Endothelial cell of umbilical vein (primary cell): ENCODE data around the gene CMSS1. TPM values are rescaled to one million over a fixed set of nuclear protein-coding genes. Genes with fewer than 3 reads are reported as not detected.

Experiments used
- BruUV-seq: library from RNA; stranded (reverse); fragments of 400-500 nt; replicated peaks from 2 replicates; lab custom pipeline; 2021; lab: Mats Ljungman, UMichigan
- CTCF ChIA-PET: fragments of 300-600, 350-600 bp; sonication (Branson Sonifier 250); formaldehyde crosslinking; loops from one replicate; lab custom pipeline; 2021; ENCODE audit warnings: antibody characterized with exemption, inconsistent platforms; lab: Charles Lee
- POLR2A ChIA-PET: fragments of 300-600, 350-600 bp; sonication (Branson Sonifier 250); formaldehyde crosslinking; loops from one replicate; lab custom pipeline; 2021; ENCODE audit warnings: antibody characterized with exemption, inconsistent platforms; lab: Charles Lee
- DNase-seq: peaks from one replicate; pipeline ENCODE4 v3.0.0-alpha.2; 2011; ENCODE audit warnings: low read depth, low spot score
- FAIRE-seq: peaks from 2 replicates; lab custom pipeline; 2011; peaks lifted over from hg19 to GRCh38; lab: Jason Lieb, UNC
- H2AFZ ChIP-seq: 2 replicates; pipeline ENCODE4 v1.6.0; 2012; ENCODE audit warnings: low read depth, low read length, control low read depth, inconsistent platforms
- H3K27ac ChIP-seq: 2 replicates; pipeline ENCODE4 v1.5.1; 2011; ENCODE audit warnings: low read depth, mild to moderate bottlenecking, control low read depth, low read length, moderate library complexity; ENCODE audit not compliant: insufficient read depth
- H3K27me3 ChIP-seq, 2 experiments: 2 replicates each; pipeline versions ENCODE4 v1.6.0 to v1.6.1; 2011; ENCODE audit warnings: low read length in 2 of 2, mixed read lengths in 1 of 2; ENCODE audit not compliant: control insufficient read depth in 2 of 2, insufficient read depth in 2 of 2
- H3K36me3 ChIP-seq, 2 experiments: 2 replicates in 1 of 2; 3 replicates in 1 of 2; pipeline ENCODE4 v1.5.1; 2011; ENCODE audit warnings: low read length in 2 of 2, mild to moderate bottlenecking in 1 of 2, moderate library complexity in 1 of 2; ENCODE audit not compliant: control insufficient read depth in 2 of 2, insufficient read depth in 2 of 2; ENCODE audit errors: extremely low read depth in 1 of 2
- H3K4me1 ChIP-seq: 3 replicates; pipeline ENCODE4 v1.5.1; 2011; ENCODE audit warnings: mild to moderate bottlenecking, low read length; ENCODE audit not compliant: control insufficient read depth, insufficient read depth; ENCODE audit errors: extremely low read depth
- H3K4me2 ChIP-seq: 2 replicates; pipeline ENCODE4 v1.6.1; 2011; ENCODE audit warnings: low read length, control low read depth, mixed read lengths; ENCODE audit not compliant: insufficient read depth
- H3K4me3 ChIP-seq, 3 experiments: fragments of 200-600 bp in 1 of 3; sonication (generic), shearing (Covaris generic) in 1 of 3; replicated peaks in 1 of 3; 2 replicates each; pipeline ENCODE4 v1.5.1; 2011 to 2016; ENCODE audit warnings: control low read depth in 3 of 3, low read length in 3 of 3, mild to moderate bottlenecking in 2 of 3, inconsistent platforms in 1 of 3, low read depth in 1 of 3, moderate library complexity in 1 of 3; ENCODE audit not compliant: insufficient read depth in 1 of 3
- H3K79me2 ChIP-seq: 2 replicates; pipeline ENCODE4 v1.6.0; 2012; ENCODE audit warnings: low read length, inconsistent platforms; ENCODE audit not compliant: control insufficient read depth, insufficient read depth
- H3K9ac ChIP-seq: replicated peaks from 2 replicates; pipeline ENCODE3; 2011; ENCODE audit warnings: low read length, control low read depth; ENCODE audit not compliant: insufficient read depth; ENCODE audit errors: extremely low read depth
- H3K9me1 ChIP-seq: replicated peaks from 3 replicates; pipeline ENCODE4 v1.6.0; 2011; ENCODE audit warnings: mild to moderate bottlenecking, low read length; ENCODE audit not compliant: control insufficient read depth, insufficient read depth; ENCODE audit errors: extremely low read depth
- H3K9me3 ChIP-seq: replicated peaks from 2 replicates; pipeline ENCODE4 v1.5.1; 2012; ENCODE audit warnings: low read length, inconsistent platforms; ENCODE audit not compliant: control insufficient read depth, insufficient read depth
- H4K20me1 ChIP-seq: replicated peaks from 2 replicates; pipeline ENCODE3; 2011; ENCODE audit warnings: mild to moderate bottlenecking, low read length; ENCODE audit not compliant: control insufficient read depth, insufficient read depth; ENCODE audit errors: extremely low read depth
- EZH2 ChIP-seq: IDR thresholded peaks from 2 replicates; pipeline ENCODE4 v1.6.1; 2012; ENCODE audit warnings: borderline replicate concordance, low read depth, mild to moderate bottlenecking, moderate library complexity, low read length, inconsistent platforms; ENCODE audit not compliant: severe bottlenecking
- FOS ChIP-seq: IDR thresholded peaks from 2 replicates; pipeline ENCODE4 v1.6.1; 2011; ENCODE audit warnings: mild to moderate bottlenecking, low read length, moderate library complexity, borderline replicate concordance; ENCODE audit not compliant: insufficient read depth
- GATA2 ChIP-seq: IDR thresholded peaks from 2 replicates; pipeline ENCODE4 v1.7.0; 2011; ENCODE audit warnings: low read depth, mild to moderate bottlenecking, moderate library complexity, mixed read lengths, low read length; ENCODE audit not compliant: insufficient read length, insufficient read depth
- JUN ChIP-seq: IDR thresholded peaks from 2 replicates; pipeline ENCODE4 v1.6.1; 2011; ENCODE audit warnings: borderline replicate concordance, low read depth; ENCODE audit not compliant: insufficient read length, insufficient read depth
- MYC ChIP-seq: IDR thresholded peaks from one replicate; pipeline ENCODE4 v1.6.1; 2011; ENCODE audit warnings: mild to moderate bottlenecking, low read depth, low read length
- POLR2A ChIP-seq: IDR thresholded peaks from 2 replicates; pipeline ENCODE4 v1.6.1; 2012; ENCODE audit warnings: low read depth, mild to moderate bottlenecking, control low read depth, low read length
- POLR2AphosphoS5 ChIP-seq: IDR thresholded peaks from 2 replicates; pipeline ENCODE4 v1.6.1; 2012; ENCODE audit warnings: low read depth, mild to moderate bottlenecking, control low read depth, low read length, moderate library complexity; ENCODE audit not compliant: insufficient read depth
- dilution Hi-C: fragments of 300-500 bp; cut with MboI; formaldehyde crosslinking; loops from one replicate; pipeline ENCODE4 v1.15.0; 2019; ENCODE audit warnings: low sequenced_read_pairs; ENCODE audit not compliant: extremely low pct_ligation_motif_present
- intact Hi-C: fragments of 100-400 bp; cut with micrococcal nuclease; formaldehyde crosslinking; loops from one replicate; pipeline ENCODE4 v1.10.0; 2022
- polyA plus RNA-seq, 4 experiments: library from polyadenylated mRNA; depleted of rRNA in 3 of 4; stranded (reverse) in 3 of 4; unstranded in 1 of 4; fragments of >200 nt; gene quantifications; 2 replicates each; pipeline versions ENCODE4 v1.2.1 to v1.2.3, GENCODE V29; 2011 to 2012; ENCODE audit warnings: missing spikeins in 1 of 4
- total RNA-seq: library from RNA; stranded (reverse); gene quantifications from 2 replicates; pipeline ENCODE4 v1.2.3, GENCODE V29; 2021
- TF ChIP-seq, protein P1 (sequence below): IDR thresholded peaks from 2 replicates; pipeline ENCODE4 v1.6.1; 2011; ENCODE audit not compliant: insufficient read depth, insufficient read length
- TF ChIP-seq, protein P2 (sequence below), 2 donors: IDR thresholded peaks; 1 replicate in 1 of 2; 2 replicates in 1 of 2; pipeline ENCODE4 v1.5.1; 2011; ENCODE audit warnings: low read length in 2 of 2, mild to moderate bottlenecking in 2 of 2, moderate library complexity in 2 of 2, control low read depth in 1 of 2, inconsistent platforms in 1 of 2, low read depth in 1 of 2; ENCODE audit not compliant: insufficient read depth in 1 of 2; ENCODE audit errors: extremely low read depth in 1 of 2

Gene CMSS1
- total and polyA plus RNA-seq, 2 donors (not counting 3 experiments of a cell fraction or from before 2014, with no cell fraction given): 9.7 to 60.6 TPM

DNA sequence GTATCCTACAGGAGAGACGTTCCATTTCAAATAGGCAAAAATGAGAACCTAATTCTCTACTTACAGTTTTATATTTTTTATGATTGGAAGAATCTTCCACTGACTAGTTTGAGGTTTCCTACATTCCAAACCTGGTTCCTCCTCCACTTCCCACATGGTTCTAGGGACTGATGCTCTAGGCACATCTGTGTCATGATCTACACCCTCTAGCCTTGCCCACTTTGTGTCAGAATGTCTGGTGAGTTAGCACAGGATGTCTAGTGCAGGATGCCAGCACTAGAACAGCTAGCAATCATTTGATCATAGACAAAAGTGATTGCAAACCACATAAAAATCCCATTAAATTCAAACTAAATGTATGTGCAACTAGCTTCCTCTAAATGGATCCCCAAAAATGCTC lies 323.3 kb downstream of the CMSS1 start:
- Histone ChIP-seq H2AFZ (no peak overlapping the region), H3K27ac (no peak overlapping the region), H3K27me3 (no peaks in the 10 kb centered on the region), H3K4me1 (no peaks in the 10 kb centered on the region), H3K4me2 (no peak overlapping the region), H3K9me3 (no peaks in the 10 kb centered on the region), H4K20me1 (no peaks in the 10 kb centered on the region), H3K9me1 (no peaks in the 10 kb centered on the region), H3K36me3 (no peaks in the 10 kb centered on the region), H3K79me2 (no peaks in the 10 kb centered on the region), H3K4me3 (no peak overlapping the region), H3K9ac (no peak overlapping the region)
- intact Hi-C loops: no loop called here
- DNase-seq: no peak
- ChIA-PET CTCF (interaction anchor here (0.9 kb wide), 1 partner anchor 309 kb away, joined by 4 read pairs; no protein-coding TSS in a partner anchor), POLR2A (no interaction called here)
- dilution Hi-C loops: no loop called here
- TF ChIP-seq, protein P1, sequence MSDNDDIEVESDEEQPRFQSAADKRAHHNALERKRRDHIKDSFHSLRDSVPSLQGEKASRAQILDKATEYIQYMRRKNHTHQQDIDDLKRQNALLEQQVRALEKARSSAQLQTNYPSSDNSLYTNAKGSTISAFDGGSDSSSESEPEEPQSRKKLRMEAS: no peak
- TF ChIP-seq POLR2AphosphoS5: no peak
- TF ChIP-seq MYC: no peak
- no peak for TF ChIP-seq FOS
- TF ChIP-seq GATA2: no peak
- no peak for TF ChIP-seq EZH2
- TF ChIP-seq, protein P2, sequence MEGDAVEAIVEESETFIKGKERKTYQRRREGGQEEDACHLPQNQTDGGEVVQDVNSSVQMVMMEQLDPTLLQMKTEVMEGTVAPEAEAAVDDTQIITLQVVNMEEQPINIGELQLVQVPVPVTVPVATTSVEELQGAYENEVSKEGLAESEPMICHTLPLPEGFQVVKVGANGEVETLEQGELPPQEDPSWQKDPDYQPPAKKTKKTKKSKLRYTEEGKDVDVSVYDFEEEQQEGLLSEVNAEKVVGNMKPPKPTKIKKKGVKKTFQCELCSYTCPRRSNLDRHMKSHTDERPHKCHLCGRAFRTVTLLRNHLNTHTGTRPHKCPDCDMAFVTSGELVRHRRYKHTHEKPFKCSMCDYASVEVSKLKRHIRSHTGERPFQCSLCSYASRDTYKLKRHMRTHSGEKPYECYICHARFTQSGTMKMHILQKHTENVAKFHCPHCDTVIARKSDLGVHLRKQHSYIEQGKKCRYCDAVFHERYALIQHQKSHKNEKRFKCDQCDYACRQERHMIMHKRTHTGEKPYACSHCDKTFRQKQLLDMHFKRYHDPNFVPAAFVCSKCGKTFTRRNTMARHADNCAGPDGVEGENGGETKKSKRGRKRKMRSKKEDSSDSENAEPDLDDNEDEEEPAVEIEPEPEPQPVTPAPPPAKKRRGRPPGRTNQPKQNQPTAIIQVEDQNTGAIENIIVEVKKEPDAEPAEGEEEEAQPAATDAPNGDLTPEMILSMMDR (IDR thresholded peaks at IDR 0.05; ENCODE audit: extremely low read depth in 1 of 2, insufficient read depth in 1 of 2, low read depth in 1 of 2, low read length in 2 of 2): no peak
- no peak for TF ChIP-seq JUN
- no peak for TF ChIP-seq POLR2A
- FAIRE-seq: no peak
- no TSS peak for BruUV-seq
